Suprapubic skin (tissue), 4 donors: ENCODE measurements around the gene SLC25A17. TPM values are rescaled to one million over a fixed set of nuclear protein-coding genes. Genes with fewer than 3 reads are reported as not detected.

Experiments used
- DNase-seq, 2 donors: peaks; one replicate each; pipeline ENCODE4 v3.0.0-alpha.2; 2019; ENCODE audit warnings: low spot score in 2 of 2
- H3K27ac ChIP-seq: fragments of 200-600 bp; sonication (generic); one replicate; pipeline ENCODE4 v1.5.1; 2019
- H3K27me3 ChIP-seq: fragments of 200-600 bp; sonication (generic); one replicate; pipeline ENCODE4 v1.5.1; 2019
- H3K36me3 ChIP-seq: fragments of 200-600 bp; sonication (generic); one replicate; pipeline ENCODE4 v1.5.1; 2019
- H3K4me1 ChIP-seq: fragments of 200-600 bp; sonication (generic); one replicate; pipeline ENCODE4 v1.5.1; 2019
- H3K4me3 ChIP-seq: fragments of 200-600 bp; sonication (generic); one replicate; pipeline ENCODE4 v1.5.1; 2019; ENCODE audit warnings: mild to moderate bottlenecking
- H3K9me3 ChIP-seq: fragments of 200-600 bp; sonication (generic); one replicate; pipeline ENCODE4 v1.5.1; 2019
- CTCF ChIP-seq, 2 donors: fragments of 200-600 bp in 1 of 2; fragments of 450-650 bp in 1 of 2; sonication (generic) in 1 of 2; IDR thresholded peaks; one replicate each; pipeline ENCODE4 v1.5.1; 2016 to 2019; ENCODE audit warnings: antibody characterized with exemption in 2 of 2, mild to moderate bottlenecking in 1 of 2, moderate library complexity in 1 of 2
- EP300 ChIP-seq: sonication (generic); formaldehyde crosslinking; IDR thresholded peaks from one replicate; pipeline ENCODE4 v1.6.1; 2017; ENCODE audit warnings: antibody characterized with exemption
- POLR2A ChIP-seq, 2 donors: fragments of 450-650 bp; IDR thresholded peaks; one replicate each; pipeline ENCODE4 v1.6.1; 2017; ENCODE audit warnings: antibody characterized with exemption in 2 of 2, mild to moderate bottlenecking in 2 of 2, moderate library complexity in 2 of 2
- POLR2AphosphoS5 ChIP-seq, 3 donors: sonication (generic); formaldehyde crosslinking; IDR thresholded peaks; one replicate each; pipeline ENCODE4 v1.6.1; 2017; ENCODE audit warnings: antibody characterized with exemption in 3 of 3
- WGBS: methylation state at CpG from one replicate; pipeline ENCODE4 v1.1.5; 2018; 5-methylcytosine and 5-hydroxymethylcytosine counted together
- total RNA-seq, 4 donors: library from RNA; depleted of rRNA; stranded (reverse); fragments of >200 nt; gene quantifications; one replicate each; pipeline ENCODE4 v1.1.0, GENCODE V29; 2016

SLC25A17 gene
- total RNA-seq, 4 donors from 2014 or later, result 16.1 to 31.0 (median 19.8) TPM

- DNase-seq, result no peak
- Histone ChIP-seq H3K27ac (no peak overlapping the region), H3K27me3 (no peaks in the 10 kb centered on the region), H3K4me3 (no peak overlapping the region), H3K36me3 (peaks cover 4% of the 10 kb centered on the region), H3K4me1 (peaks cover 13% of the 10 kb centered on the region), H3K9me3 (no peaks in the 10 kb centered on the region)
- WGBS, result 99% methylated on average over 3 of the region's 3 CpGs
- TF ChIP-seq EP300, result no peak
- no peak for TF ChIP-seq POLR2AphosphoS5 (IDR thresholded peaks at IDR 0.05)
- TF ChIP-seq CTCF (IDR thresholded peaks at IDR 0.05), result no peak
- no peak for TF ChIP-seq POLR2A (IDR thresholded peaks at IDR 0.05)
Observed at GRCh38 chr22:40805699-40806203, 13.4 kb downstream of the SLC25A17 start.

GRCh38 chr22:40805239-40805638 is 13.9 kb downstream of the SLC25A17 start:
- TF ChIP-seq POLR2AphosphoS5 (IDR thresholded peaks at IDR 0.05), result no peak
- TF ChIP-seq CTCF (IDR thresholded peaks at IDR 0.05), result no peak
- TF ChIP-seq POLR2A (IDR thresholded peaks at IDR 0.05), result no peak
- no peak for TF ChIP-seq EP300
- DNase-seq, result no peak
- Histone ChIP-seq H3K4me3 (no peak overlapping the region), H3K4me1 (peaks cover 13% of the 10 kb centered on the region), H3K27ac (no peak overlapping the region), H3K9me3 (no peaks in the 10 kb centered on the region), H3K36me3 (peaks cover 4% of the 10 kb centered on the region), H3K27me3 (no peaks in the 10 kb centered on the region)
- WGBS, result 90% methylated on average over 4 of the region's 4 CpGs

GRCh38 chr22:40803321-40803720 is 15.8 kb downstream of the SLC25A17 start:
- 82% methylated on average over 1 of the region's 1 CpG for WGBS
- TF ChIP-seq POLR2AphosphoS5 (IDR thresholded peaks at IDR 0.05) (no peak), EP300 (no peak), POLR2A (IDR thresholded peaks at IDR 0.05) (no peak), CTCF (IDR thresholded peaks at IDR 0.05) (no peak)

GRCh38 chr22:40799008-40799407 is 20.1 kb downstream of the SLC25A17 start:
- peaks cover 14% of the 10 kb centered on the region for H3K36me3 ChIP-seq
- 92% methylated on average over 3 of the region's 3 CpGs for WGBS
- no peak overlapping the region for H3K27ac ChIP-seq
- no peaks in the 10 kb centered on the region for H3K9me3 ChIP-seq
- no peaks in the 10 kb centered on the region for H3K27me3 ChIP-seq
- no peak for DNase-seq
- H3K4me1 ChIP-seq, result no peaks in the 10 kb centered on the region
- H3K4me3 ChIP-seq, result no peak overlapping the region
- TF ChIP-seq CTCF (IDR thresholded peaks at IDR 0.05) (no peak), EP300 (no peak), POLR2A (IDR thresholded peaks at IDR 0.05) (no peak), POLR2AphosphoS5 (IDR thresholded peaks at IDR 0.05) (no peak)

More at GRCh38 chr22:40803321-40803720, 15.8 kb downstream of the SLC25A17 start:
- H3K4me1 ChIP-seq, result peaks cover 6% of the 10 kb centered on the region
- no peak overlapping the region for H3K27ac ChIP-seq
- H3K36me3 ChIP-seq, result peaks cover 5% of the 10 kb centered on the region
- no peak for DNase-seq
- no peaks in the 10 kb centered on the region for H3K27me3 ChIP-seq
- H3K9me3 ChIP-seq, result no peaks in the 10 kb centered on the region
- H3K4me3 ChIP-seq, result no peak overlapping the region

- TF ChIP-seq POLR2A (IDR thresholded peaks at IDR 0.05) (no peak), CTCF (IDR thresholded peaks at IDR 0.05) (no peak), EP300 (no peak), POLR2AphosphoS5 (IDR thresholded peaks at IDR 0.05) (no peak)
- H3K4me1 ChIP-seq, result no peaks in the 10 kb centered on the region
- H3K27me3 ChIP-seq, result no peaks in the 10 kb centered on the region
- no peak overlapping the region for H3K4me3 ChIP-seq
- 100% methylated on average over 1 of the region's 1 CpG for WGBS
- no peaks in the 10 kb centered on the region for H3K9me3 ChIP-seq
- no peak overlapping the region for H3K27ac ChIP-seq
- H3K36me3 ChIP-seq, result peaks cover 24% of the 10 kb centered on the region
- DNase-seq, result no peak
Observed at GRCh38 chr22:40797427-40797826, 21.7 kb downstream of the SLC25A17 start.
